Measurements from ENCODE around the gene KRTAP10-4.
"Not testable (repeated sequence)": the region's sequence is repeated elsewhere in the genome, so short reads cannot be mapped to it uniquely, and the experiment has no call there.

KRTAP10-4 gene

GRCh38 chr21:44582055-44582454, 8.5 kb downstream of the KRTAP10-4 start:
- Histone ChIP-seq H3K9ac (ENCODE audit: low read length in 2 of 2) (no peak overlapping the region), H3K4me1 (ENCODE audit: control insufficient read depth, insufficient read depth, low read length) (no peaks in the 10 kb centered on the region), H3K36me3 (ENCODE audit: control insufficient read depth in 2 of 2, insufficient read depth in 2 of 2, low read length in 2 of 2) (no peaks in the 10 kb centered on the region), H3K9me3 (ENCODE audit: control insufficient read depth in 2 of 2, low read length in 2 of 2) (peaks cover 3 to 10% of the 10 kb centered on the region in 2 donors), H3K4me3 (ENCODE audit: low read length in 2 of 2) (no peak overlapping the region), H3K27me3 (ENCODE audit: control insufficient read depth in 1 of 2, insufficient read depth in 2 of 2, low read length in 2 of 2) (peaks cover 8 to 14% of the 10 kb centered on the region in 2 donors), H3K27ac (ENCODE audit: low read length) (no peak overlapping the region)

DNA sequence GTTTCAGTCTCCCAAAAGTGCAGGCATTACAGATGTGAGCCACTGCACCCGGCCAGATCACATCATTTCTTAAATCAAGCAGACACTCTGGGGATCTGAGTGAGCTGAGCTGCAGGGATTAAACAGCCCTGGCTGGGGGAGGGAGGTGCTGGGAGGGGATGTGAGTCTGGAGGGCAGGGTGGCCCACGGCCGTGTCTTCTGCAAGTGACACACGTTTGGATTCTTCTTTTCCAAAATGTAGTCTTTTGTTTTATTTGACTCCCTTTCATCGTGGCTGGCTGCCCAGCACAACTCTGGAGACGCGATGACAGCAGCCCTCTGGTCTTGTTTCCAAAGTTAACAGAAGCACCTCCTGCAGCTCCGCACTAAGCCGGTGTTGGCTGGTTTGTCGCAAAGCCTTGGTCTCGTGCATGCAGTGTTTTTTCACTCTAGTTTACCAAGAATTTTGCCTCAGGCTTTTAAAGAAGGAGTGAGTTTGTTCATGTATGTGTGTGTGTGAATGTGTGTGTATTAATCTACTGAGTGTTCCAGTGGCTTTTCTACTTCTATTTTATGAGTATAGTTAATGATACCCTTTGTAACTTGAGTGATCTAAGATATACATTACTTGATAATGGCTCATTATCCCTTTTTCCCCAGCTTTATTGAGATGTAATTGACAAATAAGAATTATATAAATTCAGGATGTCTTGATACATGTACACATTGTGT, 9.7 kb downstream of the KRTAP10-4 start:
- no peaks in the 10 kb centered on the region for H3K36me3 ChIP-seq (ENCODE audit: control insufficient read depth in 2 of 2, insufficient read depth in 2 of 2, low read length in 2 of 2)
- H3K27ac ChIP-seq (ENCODE audit: low read length): no peak overlapping the region
- H3K4me1 ChIP-seq (ENCODE audit: control insufficient read depth, insufficient read depth, low read length): no peaks in the 10 kb centered on the region
- no peak overlapping the region for H3K4me3 ChIP-seq (ENCODE audit: low read length in 2 of 2)
- no peak overlapping the region for H3K9ac ChIP-seq (ENCODE audit: low read length in 2 of 2)
- peaks cover 8 to 14% of the 10 kb centered on the region in 2 donors for H3K27me3 ChIP-seq (ENCODE audit: control insufficient read depth in 1 of 2, insufficient read depth in 2 of 2, low read length in 2 of 2)
- peaks cover 3% of the 10 kb centered on the region in 2 donors for H3K9me3 ChIP-seq (ENCODE audit: control insufficient read depth in 2 of 2, low read length in 2 of 2)

- peaks cover 8 to 14% of the 10 kb centered on the region in 2 donors for H3K27me3 ChIP-seq (ENCODE audit: control insufficient read depth in 1 of 2, insufficient read depth in 2 of 2, low read length in 2 of 2)
- H3K4me3 ChIP-seq (ENCODE audit: low read length in 2 of 2): no peak overlapping the region
- H3K36me3 ChIP-seq (ENCODE audit: control insufficient read depth in 2 of 2, insufficient read depth in 2 of 2, low read length in 2 of 2): no peaks in the 10 kb centered on the region
- no peak overlapping the region for H3K9ac ChIP-seq (ENCODE audit: low read length in 2 of 2)
- peaks cover 0 to 3% of the 10 kb centered on the region in 2 donors for H3K9me3 ChIP-seq (ENCODE audit: control insufficient read depth in 2 of 2, low read length in 2 of 2)
- no peak overlapping the region for H3K27ac ChIP-seq (ENCODE audit: low read length)
- no peaks in the 10 kb centered on the region for H3K4me1 ChIP-seq (ENCODE audit: control insufficient read depth, insufficient read depth, low read length)
These were observed 10.2 kb downstream of the KRTAP10-4 start for GRCh38 chr21:44583800-44584147.

DNA sequence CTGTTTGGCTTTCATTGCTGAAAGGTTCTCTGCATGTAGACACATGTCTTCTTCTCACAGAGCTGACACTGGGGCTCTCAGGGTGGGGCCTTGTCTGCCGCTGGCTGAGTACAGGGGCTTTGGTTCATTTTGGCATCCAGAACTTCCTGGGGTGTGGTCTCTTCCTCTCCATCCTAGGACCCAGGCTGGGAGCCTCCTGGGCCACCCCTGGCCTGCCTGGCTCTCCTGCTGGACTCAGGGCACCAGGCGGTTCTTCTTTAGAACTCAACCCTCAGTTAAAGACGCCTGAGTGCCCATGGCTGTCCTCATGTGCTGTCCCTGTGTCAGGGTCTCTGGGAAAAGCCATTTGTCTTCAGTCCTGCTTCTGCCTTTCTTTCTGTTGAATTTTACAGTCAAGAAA, 12.4 kb downstream of the KRTAP10-4 start:
- peaks cover 0 to 3% of the 10 kb centered on the region in 2 donors for H3K9me3 ChIP-seq (ENCODE audit: control insufficient read depth in 2 of 2, low read length in 2 of 2)
- no peak overlapping the region for H3K27ac ChIP-seq (ENCODE audit: low read length)
- peaks cover 14 to 20% of the 10 kb centered on the region in 2 donors for H3K27me3 ChIP-seq (ENCODE audit: control insufficient read depth in 1 of 2, insufficient read depth in 2 of 2, low read length in 2 of 2)
- no peaks in the 10 kb centered on the region for H3K36me3 ChIP-seq (ENCODE audit: control insufficient read depth in 2 of 2, insufficient read depth in 2 of 2, low read length in 2 of 2)
- no peak overlapping the region for H3K9ac ChIP-seq (ENCODE audit: low read length in 2 of 2)
- H3K4me1 ChIP-seq (ENCODE audit: control insufficient read depth, insufficient read depth, low read length): no peaks in the 10 kb centered on the region
- H3K4me3 ChIP-seq (ENCODE audit: low read length in 2 of 2): no peak overlapping the region

- Histone ChIP-seq H3K27ac (ENCODE audit: low read length) (no peak overlapping the region), H3K27me3 (ENCODE audit: control insufficient read depth in 1 of 2, insufficient read depth in 2 of 2, low read length in 2 of 2) (peaks cover 16 to 19% of the 10 kb centered on the region in 2 donors), H3K9ac (ENCODE audit: low read length in 2 of 2) (no peak overlapping the region), H3K4me1 (ENCODE audit: control insufficient read depth, insufficient read depth, low read length) (no peaks in the 10 kb centered on the region), H3K9me3 (ENCODE audit: control insufficient read depth in 2 of 2, low read length in 2 of 2) (peaks cover 0 to 3% of the 10 kb centered on the region in 2 donors), H3K4me3 (ENCODE audit: low read length in 2 of 2) (no peak overlapping the region), H3K36me3 (ENCODE audit: control insufficient read depth in 2 of 2, insufficient read depth in 2 of 2, low read length in 2 of 2) (no peaks in the 10 kb centered on the region)
These were observed 15.6 kb downstream of the KRTAP10-4 start for GRCh38 chr21:44589094-44589493.

- Histone ChIP-seq H3K9me3 (ENCODE audit: control insufficient read depth in 2 of 2, low read length in 2 of 2) (peaks cover 0 to 3% of the 10 kb centered on the region in 2 donors), H3K36me3 (ENCODE audit: control insufficient read depth in 2 of 2, insufficient read depth in 2 of 2, low read length in 2 of 2) (no peaks in the 10 kb centered on the region), H3K27ac (ENCODE audit: low read length) (no peak overlapping the region), H3K4me1 (ENCODE audit: control insufficient read depth, insufficient read depth, low read length) (no peaks in the 10 kb centered on the region), H3K4me3 (ENCODE audit: low read length in 2 of 2) (no peak overlapping the region), H3K9ac (ENCODE audit: low read length in 2 of 2) (no peak overlapping the region), H3K27me3 (ENCODE audit: control insufficient read depth in 1 of 2, insufficient read depth in 2 of 2, low read length in 2 of 2) (peaks cover 16 to 17% of the 10 kb centered on the region in 2 donors)
These were observed 16.2 kb downstream of the KRTAP10-4 start for GRCh38 chr21:44589586-44590305.

GRCh38 chr21:44590311-44590721, 16.8 kb downstream of the KRTAP10-4 start:
- Histone ChIP-seq H3K27ac (ENCODE audit: low read length) (no peak overlapping the region), H3K36me3 (ENCODE audit: control insufficient read depth in 2 of 2, insufficient read depth in 2 of 2, low read length in 2 of 2) (no peaks in the 10 kb centered on the region), H3K4me3 (ENCODE audit: low read length in 2 of 2) (no peak overlapping the region), H3K9ac (ENCODE audit: low read length in 2 of 2) (no peak overlapping the region), H3K4me1 (ENCODE audit: control insufficient read depth, insufficient read depth, low read length) (no peaks in the 10 kb centered on the region), H3K27me3 (ENCODE audit: control insufficient read depth in 1 of 2, insufficient read depth in 2 of 2, low read length in 2 of 2) (peaks cover 14 to 17% of the 10 kb centered on the region in 2 donors), H3K9me3 (ENCODE audit: control insufficient read depth in 2 of 2, low read length in 2 of 2) (peaks cover 0 to 2% of the 10 kb centered on the region in 2 donors)

- H3K36me3 ChIP-seq (ENCODE audit: control insufficient read depth in 2 of 2, insufficient read depth in 2 of 2, low read length in 2 of 2); H3K4me1 ChIP-seq (ENCODE audit: control insufficient read depth, insufficient read depth, low read length); H3K4me3 ChIP-seq (ENCODE audit: low read length in 2 of 2); H3K9me3 ChIP-seq (ENCODE audit: control insufficient read depth in 2 of 2, low read length in 2 of 2); H3K9ac ChIP-seq (ENCODE audit: low read length in 2 of 2); H3K27ac ChIP-seq (ENCODE audit: low read length): not testable (repeated sequence)
- peaks cover 10 to 15% of the 10 kb centered on the region in 2 donors for H3K27me3 ChIP-seq (ENCODE audit: control insufficient read depth in 1 of 2, insufficient read depth in 2 of 2, low read length in 2 of 2)
These were observed 17.6 kb downstream of the KRTAP10-4 start for GRCh38 chr21:44590897-44591800.

DNA sequence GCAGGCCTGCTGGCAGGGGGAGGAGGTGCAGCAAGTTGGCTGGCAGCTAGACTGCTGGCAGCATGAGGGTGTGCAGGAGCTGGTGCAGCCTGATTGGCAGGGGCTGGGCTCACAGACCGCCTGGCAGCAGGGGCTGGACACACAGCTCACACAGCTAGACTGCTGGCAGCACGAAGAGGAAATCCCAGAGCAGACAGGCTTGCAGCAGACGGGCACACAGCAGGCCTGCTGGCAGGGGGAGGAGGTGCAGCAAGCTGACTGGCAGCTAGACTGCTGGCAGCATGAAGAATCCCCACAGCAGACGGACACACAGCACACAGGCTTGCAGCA, 18.2 kb downstream of the KRTAP10-4 start:
- not testable (repeated sequence) for H3K9ac ChIP-seq (ENCODE audit: low read length in 2 of 2); H3K4me3 ChIP-seq (ENCODE audit: low read length in 2 of 2); H3K9me3 ChIP-seq (ENCODE audit: control insufficient read depth in 2 of 2, low read length in 2 of 2); H3K4me1 ChIP-seq (ENCODE audit: control insufficient read depth, insufficient read depth, low read length); H3K36me3 ChIP-seq (ENCODE audit: control insufficient read depth in 2 of 2, insufficient read depth in 2 of 2, low read length in 2 of 2); H3K27ac ChIP-seq (ENCODE audit: low read length)
- peaks cover 9 to 15% of the 10 kb centered on the region in 2 donors for H3K27me3 ChIP-seq (ENCODE audit: control insufficient read depth in 1 of 2, insufficient read depth in 2 of 2, low read length in 2 of 2)

GRCh38 chr21:44592446-44593311, 19.1 kb downstream of the KRTAP10-4 start, which contains the start of gene KRTAP10-6:
Gene KRTAP10-6 (minus strand): TSS chr21:44592505. CDS start chr21:44592484, 21 bp downstream.
- no peak within 1 kb of the TSS for H3K4me3 ChIP-seq (ENCODE audit: low read length in 2 of 2)
- peaks cover 9 to 15% of the 10 kb centered on the region in 2 donors for H3K27me3 ChIP-seq (ENCODE audit: control insufficient read depth in 1 of 2, insufficient read depth in 2 of 2, low read length in 2 of 2)

More at GRCh38 chr21:44592446-44593311, 19.1 kb downstream of the KRTAP10-4 start, which contains the start of gene KRTAP10-6:
- H3K4me1 ChIP-seq (ENCODE audit: control insufficient read depth, insufficient read depth, low read length): no peaks in the 10 kb centered on the region
- H3K36me3 ChIP-seq (ENCODE audit: control insufficient read depth in 2 of 2, insufficient read depth in 2 of 2, low read length in 2 of 2): no peaks in the 10 kb centered on the region
- H3K9me3 ChIP-seq (ENCODE audit: control insufficient read depth in 2 of 2, low read length in 2 of 2): no peaks in the 10 kb centered on the region
- H3K27ac ChIP-seq (ENCODE audit: low read length): no peak within 1 kb of the TSS
- no peak within 1 kb of the TSS for H3K9ac ChIP-seq (ENCODE audit: low read length in 2 of 2)
